ENCODE measurements around the gene EGR4. TPM values are rescaled to one million over a fixed set of nuclear protein-coding genes. Genes with fewer than 3 reads are reported as not detected.
A peak's percentile ranks its signal among the peaks of the same experiment; 100 is the strongest.

EGR4 gene
- total RNA-seq (0.30 and 0.41 TPM in 2 replicates), polyA plus RNA-seq (2.6 and 2.7 TPM in 2 replicates), polyA minus RNA-seq (2.6 and 3.3 TPM in 2 replicates)
- 0.05 TPM for total RNA-seq (2013)

GRCh38 chr2:73293534-73294171 is at the start of gene EGR4:
Gene EGR4 (minus strand): TSS chr2:73293548. CDS start chr2:73293317, 231 bp downstream.
- peaks cover 58% of the 10 kb centered on the region for H3K27me3 Mint-ChIP-seq
- H4K20me1 ChIP-seq (ENCODE audit: control insufficient read depth, insufficient read depth, low read length, poor library complexity, severe bottlenecking) = no peaks in the 10 kb centered on the region
- H3K4me2 ChIP-seq (replicated peaks; ENCODE audit: low read depth, low read length, poor library complexity, severe bottlenecking) = peak within 1 kb of the TSS; percentile 87
- peak within 1 kb of the TSS; percentile 70 for H3K27ac Mint-ChIP-seq
- no peaks in the 10 kb centered on the region for H3K36me3 ChIP-seq (replicated peaks in 1 of 2; ENCODE audit: control extremely low read depth in 1 of 2, control insufficient read depth in 1 of 2, extremely low read depth in 1 of 2, insufficient read depth in 2 of 2, low read length in 1 of 2)
- H3K4me3 Mint-ChIP-seq = peak within 1 kb of the TSS; percentile 81
- under 1% methylated on average over 42 of the region's 45 CpGs for WGBS (ENCODE audit: insufficient coverage)
- peaks cover 28 to 37% of the 10 kb centered on the region in 2 donors for H3K4me1 ChIP-seq (ENCODE audit: control insufficient read depth in 2 of 2, insufficient read depth in 2 of 2, low read length in 2 of 2)
- peak within 1 kb of the TSS; percentile 35 for H2AFZ ChIP-seq (ENCODE audit: insufficient read depth, low read depth, low read length, poor library complexity, severe bottlenecking)
- H3K9me3 ChIP-seq (ENCODE audit: control extremely low read depth in 1 of 3, control insufficient read depth in 2 of 3, insufficient read depth in 1 of 3, low read length in 2 of 3) = peaks cover 3 to 21% (median 7%) of the 10 kb centered on the region in 3 donors
- ChIA-PET CTCF (no interaction called here), POLR2A (interaction anchor here (0.6 kb wide), 2 partner anchors 9 to 538 kb away, joined by 3 read pairs; no protein-coding TSS in a partner anchor)
- peak; percentile 81 for ATAC-seq (ENCODE audit: low read depth)
- H3K9me3 Mint-ChIP-seq (ENCODE audit: insufficient read depth) = no peaks in the 10 kb centered on the region
- H3K4me3 ChIP-seq (ENCODE audit: control extremely low read depth in 1 of 5, extremely low read depth in 1 of 5, insufficient read depth in 1 of 5, low read depth in 2 of 5, low read length in 4 of 5) = peak within 1 kb of the TSS; percentile 0 to 55 (median 46)
- no peak within 1 kb of the TSS for H3K27ac ChIP-seq (ENCODE audit: low read length in 2 of 2)
- no peaks in the 10 kb centered on the region for H3K79me2 ChIP-seq (ENCODE audit: control insufficient read depth, insufficient read depth, low read length)
- TF ChIP-seq CTCF (IDR thresholded peaks at IDR 0.05) (no peak), EZH2 (IDR thresholded peaks at IDR 0.05; ENCODE audit: borderline replicate concordance, insufficient read depth, low read depth, low read length, poor library complexity, severe bottlenecking) (no peak)
- peak; percentile 91 for DNase-seq
- intact Hi-C loops (cut with micrococcal nuclease) = loop anchor here (2.0 kb wide), 1 partner anchor 93 kb away; no protein-coding TSS in a partner anchor
- peaks cover 2 to 73% (median 64%) of the 10 kb centered on the region in 4 experiments for H3K27me3 ChIP-seq (replicated peaks in 1 of 4; ENCODE audit: control extremely low read depth in 1 of 4, control insufficient read depth in 3 of 4, insufficient read depth in 4 of 4, low read length in 3 of 4)
- H3K4me1 Mint-ChIP-seq = peaks cover 22% of the 10 kb centered on the region
- H3K9ac ChIP-seq (ENCODE audit: low read length) = peak within 1 kb of the TSS; percentile 46

GRCh38 chr2:73341039-73341438 is 47.7 kb upstream of the EGR4 start:
- TF ChIP-seq EZH2 (IDR thresholded peaks at IDR 0.05; ENCODE audit: borderline replicate concordance, insufficient read depth, low read depth, low read length, poor library complexity, severe bottlenecking) = no peak
- TF ChIP-seq CTCF (IDR thresholded peaks at IDR 0.05) = no peak
- H3K27me3 Mint-ChIP-seq = no peaks in the 10 kb centered on the region
- POLR2A ChIA-PET = no interaction called here
- Histone ChIP-seq H3K79me2 (ENCODE audit: control insufficient read depth, insufficient read depth, low read length) (no peaks in the 10 kb centered on the region), H2AFZ (ENCODE audit: insufficient read depth, low read depth, low read length, poor library complexity, severe bottlenecking) (no peak overlapping the region), H3K4me3 (ENCODE audit: control extremely low read depth in 1 of 5, extremely low read depth in 1 of 5, insufficient read depth in 1 of 5, low read depth in 2 of 5, low read length in 4 of 5) (no peak overlapping the region), H3K9ac (ENCODE audit: low read length) (no peak overlapping the region), H3K27ac (ENCODE audit: low read length in 2 of 2) (peak overlapping the region in 1 of 2 donors; percentile 37), H3K27me3 (replicated peaks in 1 of 4; ENCODE audit: control extremely low read depth in 1 of 4, control insufficient read depth in 3 of 4, insufficient read depth in 4 of 4, low read length in 3 of 4) (no peaks in the 10 kb centered on the region), H3K9me3 (ENCODE audit: control extremely low read depth in 1 of 3, control insufficient read depth in 2 of 3, insufficient read depth in 1 of 3, low read length in 2 of 3) (peaks cover 0 to 1% (median 0%) of the 10 kb centered on the region in 3 donors), H4K20me1 (ENCODE audit: control insufficient read depth, insufficient read depth, low read length, poor library complexity, severe bottlenecking) (no peaks in the 10 kb centered on the region), H3K36me3 (replicated peaks in 1 of 2; ENCODE audit: control extremely low read depth in 1 of 2, control insufficient read depth in 1 of 2, extremely low read depth in 1 of 2, insufficient read depth in 2 of 2, low read length in 1 of 2) (no peaks in the 10 kb centered on the region), H3K4me2 (replicated peaks; ENCODE audit: low read depth, low read length, poor library complexity, severe bottlenecking) (no peak overlapping the region), H3K4me1 (ENCODE audit: control insufficient read depth in 2 of 2, insufficient read depth in 2 of 2, low read length in 2 of 2) (peaks cover 6 to 14% of the 10 kb centered on the region in 2 donors)
- CTCF ChIA-PET = no interaction called here
- intact Hi-C loops (cut with micrococcal nuclease) = no loop called here
- no peak overlapping the region for H3K27ac Mint-ChIP-seq
- H3K4me3 Mint-ChIP-seq = no peak overlapping the region
- WGBS (ENCODE audit: insufficient coverage) = 100% methylated on average over 1 of the region's 3 CpGs
- peaks cover 6% of the 10 kb centered on the region for H3K4me1 Mint-ChIP-seq
- H3K9me3 Mint-ChIP-seq (ENCODE audit: insufficient read depth) = no peaks in the 10 kb centered on the region
- DNase-seq = no peak
- ATAC-seq (ENCODE audit: low read depth) = no peak

Measured in B cell (primary cell).